Upper lobe of left lung (tissue), 4 donors: Measurements from ENCODE around the gene HIC1.

ENCODE experiments used
- EP300 ChIP-seq, 4 donors: sonication (generic); formaldehyde crosslinking; IDR thresholded peaks; one replicate each; pipeline ENCODE4 v1.5.1; 2017; ENCODE audit warnings: antibody characterized with exemption in 4 of 4, control low read depth in 2 of 4
- POLR2A ChIP-seq, 4 donors: fragments of 450-650 bp; IDR thresholded peaks; one replicate each; pipeline ENCODE4 v1.5.1; 2016 to 2017; ENCODE audit warnings: antibody characterized with exemption in 4 of 4, mild to moderate bottlenecking in 2 of 4
- POLR2AphosphoS5 ChIP-seq, 2 donors: sonication (generic); formaldehyde crosslinking; IDR thresholded peaks; one replicate each; pipeline ENCODE4 v1.5.1; 2017; ENCODE audit warnings: antibody characterized with exemption in 2 of 2
- TF ChIP-seq, protein P1 (sequence below), 6 experiments: fragments of 450-650 bp in 4 of 6; fragments of 200-600 bp in 2 of 6; sonication (generic) in 2 of 6; IDR thresholded peaks; one replicate each; pipeline ENCODE4 v1.5.1; 2016 to 2019; ENCODE audit warnings: antibody characterized with exemption in 6 of 6

DNA sequence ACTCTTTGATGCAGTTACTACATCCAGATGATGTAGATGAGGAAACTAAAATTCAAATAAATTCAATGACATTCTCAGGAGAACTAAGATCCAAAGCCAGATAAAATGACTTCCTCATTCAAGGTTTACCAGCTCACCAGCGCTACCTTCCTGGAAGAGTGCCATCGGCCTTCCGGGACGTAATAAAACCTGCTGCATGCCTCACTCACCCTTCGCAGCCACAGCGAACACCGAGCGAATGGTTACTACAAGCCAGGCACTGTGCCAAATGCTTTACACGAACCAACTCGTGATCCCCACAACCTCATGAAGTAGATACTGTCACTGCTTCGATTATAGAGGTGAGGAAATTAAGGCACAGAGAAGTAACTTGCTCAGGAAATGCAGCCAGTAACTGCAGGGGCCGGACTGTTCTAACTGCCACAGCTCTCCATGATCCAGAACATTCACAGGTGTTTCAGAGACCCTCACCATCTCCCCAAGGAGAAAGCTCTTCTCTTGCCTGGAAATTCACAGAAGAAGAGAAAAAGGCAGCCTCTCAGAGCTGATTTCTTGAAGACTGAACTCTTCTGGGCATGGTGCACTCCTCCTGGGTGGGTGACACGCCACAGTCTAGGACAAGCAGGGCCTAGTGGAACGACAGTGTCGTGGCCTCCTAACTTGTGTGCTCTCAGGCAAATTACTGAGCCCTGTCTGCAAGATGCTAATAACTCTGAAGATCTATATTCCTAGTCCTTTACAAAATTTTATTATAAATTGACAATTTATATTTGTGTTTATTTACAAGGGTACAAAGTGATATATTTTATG, 46.8 kb downstream of the HIC1 start:
- TF ChIP-seq, protein P1, sequence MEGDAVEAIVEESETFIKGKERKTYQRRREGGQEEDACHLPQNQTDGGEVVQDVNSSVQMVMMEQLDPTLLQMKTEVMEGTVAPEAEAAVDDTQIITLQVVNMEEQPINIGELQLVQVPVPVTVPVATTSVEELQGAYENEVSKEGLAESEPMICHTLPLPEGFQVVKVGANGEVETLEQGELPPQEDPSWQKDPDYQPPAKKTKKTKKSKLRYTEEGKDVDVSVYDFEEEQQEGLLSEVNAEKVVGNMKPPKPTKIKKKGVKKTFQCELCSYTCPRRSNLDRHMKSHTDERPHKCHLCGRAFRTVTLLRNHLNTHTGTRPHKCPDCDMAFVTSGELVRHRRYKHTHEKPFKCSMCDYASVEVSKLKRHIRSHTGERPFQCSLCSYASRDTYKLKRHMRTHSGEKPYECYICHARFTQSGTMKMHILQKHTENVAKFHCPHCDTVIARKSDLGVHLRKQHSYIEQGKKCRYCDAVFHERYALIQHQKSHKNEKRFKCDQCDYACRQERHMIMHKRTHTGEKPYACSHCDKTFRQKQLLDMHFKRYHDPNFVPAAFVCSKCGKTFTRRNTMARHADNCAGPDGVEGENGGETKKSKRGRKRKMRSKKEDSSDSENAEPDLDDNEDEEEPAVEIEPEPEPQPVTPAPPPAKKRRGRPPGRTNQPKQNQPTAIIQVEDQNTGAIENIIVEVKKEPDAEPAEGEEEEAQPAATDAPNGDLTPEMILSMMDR (IDR thresholded peaks at IDR 0.05) = no peak
- peak; percentile 19 to 65 for TF ChIP-seq POLR2AphosphoS5 (IDR thresholded peaks at IDR 0.05)
- peak in 1 of 4 donors; percentile 19 for TF ChIP-seq EP300 (IDR thresholded peaks at IDR 0.05)
- no peak for TF ChIP-seq POLR2A (IDR thresholded peaks at IDR 0.05)
